Activated T-helper 2 cell treated with anti-CD3 and anti-CD28 coated beads, Interferon-gamma antibody, Interleukin-2, Interleukin-4, amounts not matched to agents 10 μg/mL and 5 μg/mL and 100 μg/mL, durations not matched to agents 14 hours and 24 hours and 36 hours (primary cell): ENCODE data around the gene CNTFR. TPM values are rescaled to one million over a fixed set of nuclear protein-coding genes. Genes with fewer than 3 reads are reported as not detected.
"Not testable (repeated sequence)": the region's sequence is repeated elsewhere in the genome, so short reads cannot be mapped to it uniquely, and the experiment has no call there.

Source experiments
- DNase-seq: peaks from one replicate; pipeline ENCODE4 v3.0.0; 2021; ENCODE audit warnings: low spot score
- H3K27ac Mint-ChIP-seq: one replicate; pipeline ENCODE4 v1.8.0; 2021; ENCODE audit warnings: mixed read lengths
- H3K27me3 Mint-ChIP-seq: one replicate; pipeline ENCODE4 v1.8.0; 2021; ENCODE audit warnings: low read depth, mixed read lengths
- H3K36me3 Mint-ChIP-seq: one replicate; pipeline ENCODE4 v1.8.0; 2021; ENCODE audit warnings: low read depth, mixed read lengths
- H3K4me1 Mint-ChIP-seq: one replicate; pipeline ENCODE4 v1.8.0; 2021; ENCODE audit warnings: low read depth, mixed read lengths
- H3K4me3 Mint-ChIP-seq: one replicate; pipeline ENCODE4 v1.8.0; 2021; ENCODE audit warnings: low read depth, mild to moderate bottlenecking, moderate library complexity, mixed read lengths
- H3K9me3 Mint-ChIP-seq: one replicate; pipeline ENCODE4 v1.8.0; 2021; ENCODE audit warnings: mixed read lengths
- intact Hi-C: fragments of 100-400 bp; cut with micrococcal nuclease; formaldehyde crosslinking; loops from one replicate; pipeline ENCODE4 v1.15.1; 2023
- total RNA-seq: library from RNA; stranded (reverse); gene quantifications from 2 replicates; pipeline ENCODE4 v1.2.3, GENCODE V29; 2022

CNTFR gene
- total RNA-seq, 1 donor from 2014 or later: not detected

GRCh38 chr9:34550681-34551270 is 38.7 kb downstream of the CNTFR start:
- no peak overlapping the region for H3K4me3 Mint-ChIP-seq
- intact Hi-C loops: no loop called here

GRCh38 chr9:34550016-34550680 is 39.4 kb downstream of the CNTFR start:
- intact Hi-C loops: no loop called here
- no peak overlapping the region for H3K4me3 Mint-ChIP-seq
- H3K27me3 Mint-ChIP-seq: peaks cover 7% of the 10 kb centered on the region
- no peaks in the 10 kb centered on the region for H3K36me3 Mint-ChIP-seq
- H3K9me3 Mint-ChIP-seq: no peaks in the 10 kb centered on the region
- no peaks in the 10 kb centered on the region for H3K4me1 Mint-ChIP-seq
- no peak for DNase-seq
- no peak overlapping the region for H3K27ac Mint-ChIP-seq

More at GRCh38 chr9:34550681-34551270, 38.7 kb downstream of the CNTFR start:
- Mint-ChIP-seq H3K4me1 (no peaks in the 10 kb centered on the region), H3K27me3 (peaks cover 4% of the 10 kb centered on the region), H3K36me3 (no peaks in the 10 kb centered on the region), H3K27ac (no peak overlapping the region), H3K9me3 (no peaks in the 10 kb centered on the region)
- no peak for DNase-seq

GRCh38 chr9:34549407-34549732 is 40.2 kb downstream of the CNTFR start:
- Mint-ChIP-seq H3K27ac (no peak overlapping the region), H3K4me1 (no peaks in the 10 kb centered on the region), H3K27me3 (peaks cover 11% of the 10 kb centered on the region), H3K4me3 (no peak overlapping the region), H3K9me3 (no peaks in the 10 kb centered on the region), H3K36me3 (no peaks in the 10 kb centered on the region)
- no peak for DNase-seq
- intact Hi-C loops: loop anchor here (2.0 kb wide), 2 partner anchors 41 to 53 kb away; no protein-coding TSS in a partner anchor

GRCh38 chr9:34547960-34548611 is 41.4 kb downstream of the CNTFR start:
- intact Hi-C loops: loop anchor here (1.0 to 2.0 kb wide), 3 partner anchors 43 to 111 kb away; no protein-coding TSS in a partner anchor
- H3K36me3 Mint-ChIP-seq: no peaks in the 10 kb centered on the region
- no peak overlapping the region for H3K4me3 Mint-ChIP-seq
- no peaks in the 10 kb centered on the region for H3K4me1 Mint-ChIP-seq
- DNase-seq: no peak
- H3K27ac Mint-ChIP-seq: no peak overlapping the region
- peaks cover 13% of the 10 kb centered on the region for H3K27me3 Mint-ChIP-seq
- no peaks in the 10 kb centered on the region for H3K9me3 Mint-ChIP-seq

GRCh38 chr9:34546834-34547827 is 42.4 kb downstream of the CNTFR start:
- Mint-ChIP-seq H3K4me3 (no peak overlapping the region), H3K36me3 (no peaks in the 10 kb centered on the region), H3K27ac (no peak overlapping the region), H3K9me3 (no peaks in the 10 kb centered on the region), H3K4me1 (no peaks in the 10 kb centered on the region), H3K27me3 (peaks cover 13% of the 10 kb centered on the region)
- DNase-seq: peak; percentile 18
- intact Hi-C loops: loop anchor here (1.0 kb wide), 1 partner anchor 110 kb away; no protein-coding TSS in a partner anchor

GRCh38 chr9:34546102-34546833 is 43.3 kb downstream of the CNTFR start:
- Mint-ChIP-seq H3K9me3 (no peaks in the 10 kb centered on the region), H3K27ac (no peak overlapping the region), H3K4me3 (no peak overlapping the region), H3K27me3 (peaks cover 13% of the 10 kb centered on the region), H3K36me3 (no peaks in the 10 kb centered on the region), H3K4me1 (no peaks in the 10 kb centered on the region)
- no peak for DNase-seq
- intact Hi-C loops: no loop called here

GRCh38 chr9:34545497-34545896 is 44.0 kb downstream of the CNTFR start:
- Mint-ChIP-seq H3K27ac (no peak overlapping the region), H3K4me1 (no peaks in the 10 kb centered on the region), H3K27me3 (peaks cover 13% of the 10 kb centered on the region), H3K9me3 (no peaks in the 10 kb centered on the region), H3K4me3 (no peak overlapping the region), H3K36me3 (no peaks in the 10 kb centered on the region)
- no peak for DNase-seq
- intact Hi-C loops: no loop called here

GRCh38 chr9:34544035-34544434 is 45.5 kb downstream of the CNTFR start:
- Mint-ChIP-seq H3K27me3 (peaks cover 13% of the 10 kb centered on the region), H3K4me1 (no peaks in the 10 kb centered on the region), H3K36me3 (no peaks in the 10 kb centered on the region), H3K27ac (no peak overlapping the region), H3K4me3 (no peak overlapping the region), H3K9me3 (no peaks in the 10 kb centered on the region)
- no peak for DNase-seq
- intact Hi-C loops: no loop called here

- Mint-ChIP-seq H3K36me3 (no peaks in the 10 kb centered on the region), H3K4me3 (no peak overlapping the region), H3K4me1 (no peaks in the 10 kb centered on the region), H3K27me3 (peaks cover 12% of the 10 kb centered on the region), H3K27ac (no peak overlapping the region), H3K9me3 (no peaks in the 10 kb centered on the region)
- intact Hi-C loops: no loop called here
- no peak for DNase-seq
Observed at GRCh38 chr9:34541540-34541939, 48.0 kb downstream of the CNTFR start.

- peaks cover 13% of the 10 kb centered on the region for H3K27me3 Mint-ChIP-seq
- no peaks in the 10 kb centered on the region for H3K4me1 Mint-ChIP-seq
- no peak for DNase-seq
- H3K27ac Mint-ChIP-seq: no peak overlapping the region
- H3K36me3 Mint-ChIP-seq: no peaks in the 10 kb centered on the region
- H3K9me3 Mint-ChIP-seq: no peaks in the 10 kb centered on the region
- intact Hi-C loops: no loop called here
- H3K4me3 Mint-ChIP-seq: no peak overlapping the region
Observed at GRCh38 chr9:34540827-34541226, 48.7 kb downstream of the CNTFR start.

GRCh38 chr9:34536685-34537084 is 52.8 kb downstream of the CNTFR start:
- Mint-ChIP-seq H3K4me1 (no peaks in the 10 kb centered on the region), H3K27me3 (peaks cover 11% of the 10 kb centered on the region), H3K4me3 (no peak overlapping the region), H3K27ac (no peak overlapping the region), H3K36me3 (no peaks in the 10 kb centered on the region), H3K9me3 (no peaks in the 10 kb centered on the region)
- intact Hi-C loops: no loop called here
- no peak for DNase-seq

GRCh38 chr9:34532041-34532440 is 57.5 kb downstream of the CNTFR start:
- H3K4me3 Mint-ChIP-seq, H3K36me3 Mint-ChIP-seq, H3K4me1 Mint-ChIP-seq, intact Hi-C loops, H3K27ac Mint-ChIP-seq, H3K9me3 Mint-ChIP-seq, DNase-seq: not testable (repeated sequence)
- H3K27me3 Mint-ChIP-seq: peaks cover 42% of the 10 kb centered on the region
